ENCODE results near the gene MYH4.

Gene MYH4

DNA sequence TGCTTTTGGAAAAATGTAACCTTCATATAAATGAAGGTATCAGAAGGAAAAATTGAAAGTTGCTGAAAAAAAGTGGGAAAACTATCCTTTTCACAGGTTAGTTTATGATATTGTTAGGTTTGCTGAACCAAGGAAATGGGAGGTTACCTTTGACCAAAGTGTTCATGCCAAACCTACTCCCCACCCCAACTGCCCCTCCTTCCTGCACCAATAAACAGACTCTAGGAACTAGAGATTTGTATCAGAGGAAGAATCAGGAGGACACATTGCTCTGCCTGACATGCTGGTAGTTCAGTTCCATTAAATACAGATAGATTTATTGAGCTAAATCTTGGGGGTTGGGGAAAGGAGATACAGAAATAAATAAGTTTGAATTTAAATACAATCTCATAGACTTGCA, 65.8 kb downstream of the MYH4 start:
- H3K4me3 ChIP-seq (ENCODE audit: low read depth, low read length): no peak overlapping the region
- TF ChIP-seq, protein P1, sequence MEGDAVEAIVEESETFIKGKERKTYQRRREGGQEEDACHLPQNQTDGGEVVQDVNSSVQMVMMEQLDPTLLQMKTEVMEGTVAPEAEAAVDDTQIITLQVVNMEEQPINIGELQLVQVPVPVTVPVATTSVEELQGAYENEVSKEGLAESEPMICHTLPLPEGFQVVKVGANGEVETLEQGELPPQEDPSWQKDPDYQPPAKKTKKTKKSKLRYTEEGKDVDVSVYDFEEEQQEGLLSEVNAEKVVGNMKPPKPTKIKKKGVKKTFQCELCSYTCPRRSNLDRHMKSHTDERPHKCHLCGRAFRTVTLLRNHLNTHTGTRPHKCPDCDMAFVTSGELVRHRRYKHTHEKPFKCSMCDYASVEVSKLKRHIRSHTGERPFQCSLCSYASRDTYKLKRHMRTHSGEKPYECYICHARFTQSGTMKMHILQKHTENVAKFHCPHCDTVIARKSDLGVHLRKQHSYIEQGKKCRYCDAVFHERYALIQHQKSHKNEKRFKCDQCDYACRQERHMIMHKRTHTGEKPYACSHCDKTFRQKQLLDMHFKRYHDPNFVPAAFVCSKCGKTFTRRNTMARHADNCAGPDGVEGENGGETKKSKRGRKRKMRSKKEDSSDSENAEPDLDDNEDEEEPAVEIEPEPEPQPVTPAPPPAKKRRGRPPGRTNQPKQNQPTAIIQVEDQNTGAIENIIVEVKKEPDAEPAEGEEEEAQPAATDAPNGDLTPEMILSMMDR (IDR thresholded peaks at IDR 0.05; ENCODE audit: low read depth, low read length, missing control alignments): no peak

DNA sequence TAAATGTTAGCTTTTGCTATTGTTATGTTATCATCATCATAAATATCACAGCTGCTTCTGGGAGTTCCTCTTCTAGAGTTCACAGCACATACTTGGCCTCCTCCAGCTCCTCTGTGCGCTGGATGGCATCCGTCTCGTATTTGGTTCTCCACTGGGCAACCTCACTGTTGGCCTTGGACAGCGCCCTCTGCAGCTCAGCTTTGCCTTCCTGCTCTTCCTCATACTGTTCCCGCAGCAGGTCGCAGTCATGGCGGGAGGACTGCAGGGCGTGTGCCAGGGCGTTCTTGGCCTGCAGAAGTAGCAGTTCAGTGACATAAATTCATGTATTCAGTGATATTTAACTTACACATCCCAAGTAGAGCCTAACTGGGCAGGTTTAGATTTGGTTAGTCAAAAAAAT, 71.0 kb downstream of the MYH4 start:
- TF ChIP-seq, protein P1 (IDR thresholded peaks at IDR 0.05; ENCODE audit: low read depth, low read length, missing control alignments): no peak
- no peak overlapping the region for H3K4me3 ChIP-seq (ENCODE audit: low read depth, low read length)
- no peak for DNase-seq (ENCODE audit: low read depth)

More for the DNA sequence above, 65.8 kb downstream of the MYH4 start:
- DNase-seq (ENCODE audit: low read depth): no peak

DNA sequence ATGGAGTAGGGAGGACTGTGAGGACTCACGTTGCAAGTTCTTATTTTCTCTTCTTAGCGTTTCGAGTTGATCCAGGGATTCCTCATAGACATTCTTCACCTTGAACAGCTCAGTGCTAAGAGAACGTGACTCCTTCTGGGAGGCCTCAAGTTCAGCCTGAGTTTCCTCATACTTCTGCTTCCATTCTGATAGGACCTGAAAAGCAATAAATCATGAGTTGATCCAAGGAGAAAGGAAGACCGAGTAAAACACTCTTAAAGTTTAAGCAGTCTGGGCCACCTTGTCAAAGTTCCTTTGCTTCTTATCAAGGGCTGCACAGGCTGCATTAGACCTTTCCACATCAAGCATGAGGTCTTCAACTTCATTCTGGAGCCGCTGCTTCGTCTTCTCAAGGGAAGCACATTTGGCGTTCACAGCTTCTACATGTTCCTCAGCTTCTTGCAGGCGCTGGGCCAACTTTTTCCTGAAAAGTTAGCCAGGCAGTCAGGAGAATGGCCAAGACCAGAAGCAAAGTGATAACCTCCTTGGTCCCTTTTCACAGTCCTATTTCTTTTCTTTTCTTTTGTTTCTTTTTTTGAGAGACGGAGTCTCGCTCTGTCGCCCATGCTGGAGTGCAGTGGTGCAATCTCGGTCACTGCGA, 72.7 kb downstream of the MYH4 start:
- no peak overlapping the region for H3K4me3 ChIP-seq (ENCODE audit: low read depth, low read length)
- TF ChIP-seq, protein P1 (IDR thresholded peaks at IDR 0.05; ENCODE audit: low read depth, low read length, missing control alignments): no peak
- no peak for DNase-seq (ENCODE audit: low read depth)

DNA sequence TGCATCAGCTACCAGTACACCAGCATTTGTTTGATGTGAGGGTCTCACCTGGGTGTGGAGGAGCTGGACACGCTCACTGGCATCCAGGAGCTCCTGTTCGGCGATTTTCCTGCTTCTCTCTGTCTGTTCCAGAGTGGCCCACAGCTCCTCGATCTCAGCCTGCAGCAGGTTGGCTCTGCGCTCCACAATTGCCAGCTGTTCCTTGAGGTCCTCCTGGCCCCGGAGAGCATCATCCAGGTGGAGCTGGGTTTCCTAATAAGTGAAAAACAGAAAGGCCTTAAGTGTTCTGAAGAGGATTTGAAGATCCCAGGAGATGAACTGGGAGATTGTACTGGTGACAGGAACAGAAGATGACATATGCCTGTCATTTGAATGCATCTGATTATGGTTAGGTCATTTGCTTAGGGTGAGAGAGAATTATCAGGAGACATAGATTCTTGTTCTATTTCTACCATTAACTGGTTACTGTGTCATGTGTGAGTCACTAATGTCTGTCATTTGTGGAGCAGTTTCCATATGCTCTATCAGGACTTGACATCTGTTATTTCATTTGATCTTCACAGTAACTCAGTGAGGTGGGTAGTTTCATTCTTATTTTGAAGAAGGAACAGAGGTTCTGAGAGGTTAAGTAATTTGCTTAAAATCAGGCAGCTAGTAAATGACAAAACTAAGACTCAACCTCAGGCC, 75.0 kb downstream of the MYH4 start:
- no peak for DNase-seq (ENCODE audit: low read depth)

More for the DNA sequence above, 75.0 kb downstream of the MYH4 start:
- no peak overlapping the region for H3K4me3 ChIP-seq (ENCODE audit: low read depth, low read length)
- TF ChIP-seq, protein P1 (IDR thresholded peaks at IDR 0.05; ENCODE audit: low read depth, low read length, missing control alignments): no peak
